HFFc6 (cell line): Measurements from ENCODE around the gene PITPNM1. TPM values are rescaled to one million over a fixed set of nuclear protein-coding genes. Genes with fewer than 3 reads are reported as not detected.

Experiments
- DNase-seq: peaks from one replicate; pipeline ENCODE4 v3.0.0-alpha.2; 2018
- H3K27ac Mint-ChIP-seq: 2 replicates; pipeline ENCODE4 v1.8.0; 2020; ENCODE audit warnings: mild to moderate bottlenecking, mixed read lengths
- H3K27me3 Mint-ChIP-seq: 2 replicates; pipeline ENCODE4 v1.8.0; 2021; ENCODE audit warnings: mild to moderate bottlenecking, moderate library complexity, mixed read lengths; ENCODE audit not compliant: insufficient read depth
- H3K36me3 Mint-ChIP-seq: 2 replicates; pipeline ENCODE4 v1.8.0; 2021; ENCODE audit warnings: low read depth, mixed read lengths
- H3K4me1 Mint-ChIP-seq: 2 replicates; pipeline ENCODE4 v1.8.0; 2020; ENCODE audit warnings: low read depth, mixed read lengths
- H3K4me3 Mint-ChIP-seq: 2 replicates; pipeline ENCODE4 v1.8.0; 2020; ENCODE audit warnings: mild to moderate bottlenecking, moderate library complexity, mixed read lengths
- H3K9me3 Mint-ChIP-seq: 2 replicates; pipeline ENCODE4 v1.8.0; 2020; ENCODE audit warnings: mild to moderate bottlenecking, mixed read lengths
- total RNA-seq, 6 experiments: library from RNA; stranded (reverse); fragmentation: NEBNext Ultra II Directional; extraction: Animal tissue kit (Norgen Biotek cat#: 25700); gene quantifications; 2 replicates in 1 of 6; 3 replicates in 5 of 6; pipeline ENCODE4 v1.2.3, GENCODE V29; 2021
- TF ChIP-seq, protein P1 (sequence below): fragments of 200-600 bp; sonication (generic); IDR thresholded peaks from 2 replicates; pipeline ENCODE4 v1.5.0; 2021; ENCODE audit warnings: antibody characterized with exemption, mild to moderate bottlenecking

PITPNM1 gene
- total RNA-seq, 6 experiments from 2014 or later: 19.6 to 30.3 (median 23.5) TPM

DNA sequence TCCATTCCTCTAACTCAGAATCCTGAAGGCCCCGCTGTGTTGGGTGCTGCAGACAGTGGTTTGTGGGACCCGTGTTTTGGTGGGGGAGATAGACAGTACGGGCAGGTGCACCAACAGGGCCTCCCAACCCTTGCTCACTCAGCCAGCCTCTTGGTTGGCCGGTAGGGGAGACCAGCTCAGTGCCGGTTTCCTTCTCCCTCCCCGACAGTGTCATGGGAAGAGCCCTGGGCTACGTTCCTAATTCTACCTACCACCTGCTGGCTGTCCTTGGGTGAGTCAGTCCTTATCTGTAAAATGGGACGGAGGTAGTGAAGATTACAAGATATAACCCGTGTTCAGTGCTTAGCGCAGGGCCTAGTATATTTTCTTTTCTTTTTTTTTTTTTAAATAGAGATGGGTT lies 42.0 kb downstream of the PITPNM1 start:
- Mint-ChIP-seq H3K27me3 (peaks cover 2% of the 10 kb centered on the region), H3K36me3 (peaks cover 4% of the 10 kb centered on the region; the same call in 1 of the 2 replicates), H3K9me3 (no peaks in the 10 kb centered on the region), H3K27ac (no peak overlapping the region), H3K4me1 (peaks cover 9% of the 10 kb centered on the region; the same call in 1 of the 2 replicates), H3K4me3 (no peak overlapping the region)
- TF ChIP-seq, protein P1, sequence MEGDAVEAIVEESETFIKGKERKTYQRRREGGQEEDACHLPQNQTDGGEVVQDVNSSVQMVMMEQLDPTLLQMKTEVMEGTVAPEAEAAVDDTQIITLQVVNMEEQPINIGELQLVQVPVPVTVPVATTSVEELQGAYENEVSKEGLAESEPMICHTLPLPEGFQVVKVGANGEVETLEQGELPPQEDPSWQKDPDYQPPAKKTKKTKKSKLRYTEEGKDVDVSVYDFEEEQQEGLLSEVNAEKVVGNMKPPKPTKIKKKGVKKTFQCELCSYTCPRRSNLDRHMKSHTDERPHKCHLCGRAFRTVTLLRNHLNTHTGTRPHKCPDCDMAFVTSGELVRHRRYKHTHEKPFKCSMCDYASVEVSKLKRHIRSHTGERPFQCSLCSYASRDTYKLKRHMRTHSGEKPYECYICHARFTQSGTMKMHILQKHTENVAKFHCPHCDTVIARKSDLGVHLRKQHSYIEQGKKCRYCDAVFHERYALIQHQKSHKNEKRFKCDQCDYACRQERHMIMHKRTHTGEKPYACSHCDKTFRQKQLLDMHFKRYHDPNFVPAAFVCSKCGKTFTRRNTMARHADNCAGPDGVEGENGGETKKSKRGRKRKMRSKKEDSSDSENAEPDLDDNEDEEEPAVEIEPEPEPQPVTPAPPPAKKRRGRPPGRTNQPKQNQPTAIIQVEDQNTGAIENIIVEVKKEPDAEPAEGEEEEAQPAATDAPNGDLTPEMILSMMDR: no peak
- no peak for DNase-seq

DNA sequence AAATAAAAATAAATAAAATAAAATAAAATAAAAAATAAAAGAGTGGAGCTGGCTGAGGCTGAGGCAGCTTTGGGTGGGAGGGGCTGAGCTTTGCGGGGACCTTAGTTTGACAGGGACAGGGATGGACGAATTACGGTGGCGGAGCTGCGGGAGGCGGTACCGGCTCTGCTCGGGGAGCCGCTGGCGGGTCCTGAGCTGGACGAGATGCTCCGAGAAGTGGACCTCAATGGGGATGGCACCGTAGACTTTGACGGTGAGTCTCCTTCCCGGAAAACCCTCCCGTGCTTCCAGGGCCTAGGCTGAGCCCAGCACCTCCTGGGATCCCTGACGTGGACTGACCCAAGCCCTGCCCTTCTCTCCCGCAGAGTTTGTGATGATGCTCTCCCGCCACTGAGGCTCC lies 46.9 kb downstream of the PITPNM1 start:
- H3K36me3 Mint-ChIP-seq: no peaks in the 10 kb centered on the region
- H3K9me3 Mint-ChIP-seq: no peaks in the 10 kb centered on the region
- H3K4me1 Mint-ChIP-seq: no peaks in the 10 kb centered on the region
- no peak for DNase-seq
- H3K4me3 Mint-ChIP-seq: no peak overlapping the region
- H3K27ac Mint-ChIP-seq: no peak overlapping the region
- TF ChIP-seq, protein P1: no peak
- H3K27me3 Mint-ChIP-seq: peaks cover 2% of the 10 kb centered on the region

DNA sequence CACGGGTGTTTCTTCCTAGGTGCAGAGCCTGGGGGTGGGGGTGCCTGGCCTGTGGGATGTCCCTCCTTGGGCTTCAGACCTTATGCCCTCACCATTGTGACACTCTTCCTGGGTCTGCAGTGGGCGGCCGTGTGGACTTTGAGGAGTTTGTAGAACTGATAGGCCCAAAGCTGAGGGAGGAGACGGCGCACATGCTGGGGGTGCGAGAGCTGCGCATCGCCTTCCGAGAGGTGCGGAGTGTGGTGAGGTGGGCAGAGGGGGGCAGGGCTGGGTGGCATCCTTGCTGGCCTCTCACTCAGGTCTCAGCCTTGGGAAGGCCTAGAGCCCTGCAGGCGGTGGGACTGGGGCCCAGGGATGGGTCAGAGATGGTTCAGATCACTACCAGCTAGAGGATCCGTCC lies 47.7 kb downstream of the PITPNM1 start:
- Mint-ChIP-seq H3K4me1 (no peaks in the 10 kb centered on the region), H3K36me3 (no peaks in the 10 kb centered on the region), H3K9me3 (no peaks in the 10 kb centered on the region), H3K27ac (no peak overlapping the region), H3K27me3 (peaks cover 2% of the 10 kb centered on the region), H3K4me3 (no peak overlapping the region)
- DNase-seq: no peak
- TF ChIP-seq, protein P1: no peak

DNA sequence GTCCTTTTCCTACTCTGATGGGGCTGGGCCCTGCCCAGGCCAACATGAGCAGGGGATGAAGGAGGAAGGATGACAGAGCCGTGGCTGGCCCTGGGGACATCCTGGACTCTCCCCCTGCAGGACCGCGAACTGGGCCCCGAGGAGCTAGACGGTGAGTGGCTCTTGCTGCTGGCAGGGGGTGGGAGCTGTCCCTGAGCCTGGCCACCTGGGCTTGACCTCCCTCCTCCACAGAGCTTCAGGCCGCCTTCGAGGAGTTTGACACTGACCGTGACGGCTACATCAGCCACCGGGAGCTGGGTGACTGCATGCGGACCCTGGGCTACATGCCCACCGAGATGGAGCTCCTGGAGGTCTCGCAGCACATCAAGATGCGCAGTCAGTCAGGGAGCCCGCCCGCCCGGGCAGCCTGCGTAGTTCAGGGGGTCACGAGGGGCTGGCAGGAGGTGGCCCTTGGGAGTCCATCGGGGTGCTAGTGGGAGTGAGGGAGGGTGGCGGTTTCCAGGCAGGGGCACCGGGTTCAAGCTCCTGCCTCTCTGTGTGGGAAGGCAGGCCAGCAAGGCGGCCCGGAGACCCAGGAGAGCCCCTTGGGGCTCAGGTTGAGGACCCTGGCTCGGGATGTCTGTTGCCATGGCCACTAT lies 49.0 kb downstream of the PITPNM1 start:
- no peak for DNase-seq
- no peak overlapping the region for H3K4me3 Mint-ChIP-seq
- TF ChIP-seq, protein P1: no peak
- peaks cover 5% of the 10 kb centered on the region for H3K27me3 Mint-ChIP-seq
- no peaks in the 10 kb centered on the region for H3K36me3 Mint-ChIP-seq
- no peak overlapping the region for H3K27ac Mint-ChIP-seq
- no peaks in the 10 kb centered on the region for H3K4me1 Mint-ChIP-seq
- H3K9me3 Mint-ChIP-seq: no peaks in the 10 kb centered on the region

DNA sequence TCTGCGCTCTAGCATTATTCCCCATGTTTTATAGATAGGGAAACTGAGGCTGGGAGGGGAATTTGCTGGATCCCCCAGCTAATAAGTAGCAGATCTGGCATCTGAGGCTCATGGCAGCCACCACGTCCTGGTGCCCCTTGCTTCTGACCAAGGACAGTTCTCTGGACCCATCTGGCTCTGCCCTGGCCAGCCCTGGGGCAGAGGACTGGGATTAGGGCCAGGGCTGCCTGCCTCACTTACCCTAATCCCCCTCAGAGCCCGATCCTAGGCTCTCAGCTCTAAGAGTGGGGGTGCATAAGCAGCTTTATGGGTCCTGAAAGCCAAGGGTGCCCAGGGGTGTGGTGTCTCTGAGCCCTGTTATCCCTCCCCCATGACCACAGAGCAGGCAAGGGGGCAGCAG lies 50.1 kb downstream of the PITPNM1 start, which contains the start of gene CABP4:
Gene CABP4, plus strand, starts transcription at position 301 of the 400 bp plus-strand sequence. Its CDS starts 70 bp downstream, at position 371.
- Mint-ChIP-seq H3K4me1 (no peaks in the 10 kb centered on the region), H3K9me3 (no peaks in the 10 kb centered on the region), H3K27ac (no peak within 1 kb of the TSS), H3K4me3 (no peak within 1 kb of the TSS), H3K27me3 (peaks cover 12% of the 10 kb centered on the region), H3K36me3 (no peaks in the 10 kb centered on the region)
- DNase-seq: no peak
- TF ChIP-seq, protein P1: no peak
